Neural progenitor cell (in vitro differentiated cells): ENCODE results near the gene SLAMF7.

Source experiments
- CTCF ChIP-seq: fragments of 200-600 bp; sonication (generic); IDR thresholded peaks from 2 replicates; pipeline ENCODE4 v1.5.1; 2017; ENCODE audit warnings: antibody characterized with exemption, mild to moderate bottlenecking
- EZH2 ChIP-seq: fragments of 200-600 bp; sonication (generic); IDR thresholded peaks from 2 replicates; pipeline ENCODE4 v1.6.1; 2017; ENCODE audit warnings: antibody characterized with exemption, mild to moderate bottlenecking, moderate library complexity
- EZH2phosphoT487 ChIP-seq: fragments of 200-600 bp; sonication (generic); IDR thresholded peaks from 2 replicates; pipeline ENCODE4 v1.6.1; 2017; ENCODE audit warnings: antibody characterized with exemption

- TF ChIP-seq CTCF (no peak), EZH2 (no peak), EZH2phosphoT487 (no peak)
These were observed 5.9 kb downstream of the SLAMF7 start for GRCh38 chr1:160744852-160745520.
